ENCODE results near the gene AKAP13.
"Not testable (repeated sequence)": the region's sequence is repeated elsewhere in the genome, so short reads cannot be mapped to it uniquely, and the experiment has no call there.

AKAP13 gene

GRCh38 chr15:85344241-85344640 is 36.2 kb upstream of the AKAP13 start:
- H3K9me3 Mint-ChIP-seq, H3K27ac Mint-ChIP-seq: not testable (repeated sequence)

DNA sequence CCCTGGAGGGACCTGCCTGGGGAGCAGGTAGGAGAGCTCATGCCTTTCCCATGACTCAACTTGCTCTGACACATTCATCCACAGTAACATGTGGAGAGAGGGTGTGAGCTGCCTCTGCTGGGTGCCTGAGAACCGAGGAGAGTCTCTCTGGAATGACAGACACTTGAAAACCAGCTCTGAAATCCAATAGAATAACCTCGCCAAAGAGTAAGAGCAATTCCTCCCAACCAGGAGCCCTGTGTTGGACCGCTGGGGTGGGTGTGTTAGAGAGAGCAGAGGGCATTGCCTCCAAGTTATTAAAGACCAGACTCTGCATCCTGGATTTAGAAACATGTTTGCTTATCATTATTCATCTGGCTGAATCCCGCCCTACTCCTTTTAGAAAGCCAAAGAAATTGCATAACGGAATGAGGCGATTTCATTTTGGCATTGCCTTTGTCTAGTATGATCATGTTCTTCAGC is 35.7 kb upstream of the AKAP13 start:
- not testable (repeated sequence) for H3K9me3 Mint-ChIP-seq; H3K27me3 Mint-ChIP-seq; H3K4me3 Mint-ChIP-seq; H3K36me3 Mint-ChIP-seq (ENCODE audit: low read depth); DNase-seq; H3K27ac Mint-ChIP-seq
- peaks cover 19% of the 10 kb centered on the region for H3K4me1 Mint-ChIP-seq (ENCODE audit: low read depth)

More at GRCh38 chr15:85344241-85344640, 36.2 kb upstream of the AKAP13 start:
- H3K4me1 Mint-ChIP-seq (ENCODE audit: low read depth): peaks cover 19% of the 10 kb centered on the region
- not testable (repeated sequence) for H3K27me3 Mint-ChIP-seq; DNase-seq; H3K4me3 Mint-ChIP-seq; H3K36me3 Mint-ChIP-seq (ENCODE audit: low read depth)

- peaks cover 19% of the 10 kb centered on the region for H3K4me1 Mint-ChIP-seq (ENCODE audit: low read depth)
- H3K9me3 Mint-ChIP-seq; DNase-seq; H3K27me3 Mint-ChIP-seq; H3K36me3 Mint-ChIP-seq (ENCODE audit: low read depth); H3K4me3 Mint-ChIP-seq; H3K27ac Mint-ChIP-seq: not testable (repeated sequence)
Observed at GRCh38 chr15:85345196-85345918, 35.0 kb upstream of the AKAP13 start.

DNA sequence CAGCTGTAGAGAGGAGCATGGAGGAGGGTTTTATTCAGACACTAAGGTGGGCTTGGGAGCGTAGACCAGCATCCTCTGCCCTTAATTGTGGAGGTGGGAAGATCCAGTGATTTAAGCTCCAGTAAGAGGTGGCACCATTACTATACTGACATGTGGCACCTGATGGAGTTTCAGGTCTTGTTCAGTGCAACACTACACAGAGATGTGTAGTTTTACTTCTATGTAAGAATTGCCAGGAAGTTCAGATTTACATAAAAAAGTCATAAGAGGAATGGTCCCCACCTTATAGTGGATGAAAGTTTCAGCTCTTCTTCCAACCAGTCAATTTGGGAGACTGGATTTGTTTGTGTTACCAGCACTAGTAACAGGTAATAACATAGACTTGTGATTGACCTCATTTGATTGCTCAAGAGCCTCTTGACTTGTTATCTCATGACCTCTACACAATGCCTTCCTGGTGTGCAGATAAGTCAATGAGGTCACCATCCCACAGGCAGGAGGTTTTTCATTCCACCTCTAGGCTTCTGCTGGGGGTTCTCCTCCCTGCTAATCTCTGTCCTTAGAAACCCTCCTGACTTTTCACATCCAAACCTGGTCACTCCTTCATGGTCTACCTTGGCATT is 33.8 kb upstream of the AKAP13 start:
- H3K9me3 Mint-ChIP-seq; H3K27me3 Mint-ChIP-seq; H3K27ac Mint-ChIP-seq; DNase-seq; H3K36me3 Mint-ChIP-seq (ENCODE audit: low read depth); H3K4me3 Mint-ChIP-seq: not testable (repeated sequence)
- peaks cover 19% of the 10 kb centered on the region for H3K4me1 Mint-ChIP-seq (ENCODE audit: low read depth)

GRCh38 chr15:85347264-85348047 is 32.9 kb upstream of the AKAP13 start:
- peaks cover 19% of the 10 kb centered on the region for H3K4me1 Mint-ChIP-seq (ENCODE audit: low read depth)
- H3K9me3 Mint-ChIP-seq; DNase-seq; H3K27me3 Mint-ChIP-seq; H3K36me3 Mint-ChIP-seq (ENCODE audit: low read depth); H3K27ac Mint-ChIP-seq; H3K4me3 Mint-ChIP-seq: not testable (repeated sequence)

DNA sequence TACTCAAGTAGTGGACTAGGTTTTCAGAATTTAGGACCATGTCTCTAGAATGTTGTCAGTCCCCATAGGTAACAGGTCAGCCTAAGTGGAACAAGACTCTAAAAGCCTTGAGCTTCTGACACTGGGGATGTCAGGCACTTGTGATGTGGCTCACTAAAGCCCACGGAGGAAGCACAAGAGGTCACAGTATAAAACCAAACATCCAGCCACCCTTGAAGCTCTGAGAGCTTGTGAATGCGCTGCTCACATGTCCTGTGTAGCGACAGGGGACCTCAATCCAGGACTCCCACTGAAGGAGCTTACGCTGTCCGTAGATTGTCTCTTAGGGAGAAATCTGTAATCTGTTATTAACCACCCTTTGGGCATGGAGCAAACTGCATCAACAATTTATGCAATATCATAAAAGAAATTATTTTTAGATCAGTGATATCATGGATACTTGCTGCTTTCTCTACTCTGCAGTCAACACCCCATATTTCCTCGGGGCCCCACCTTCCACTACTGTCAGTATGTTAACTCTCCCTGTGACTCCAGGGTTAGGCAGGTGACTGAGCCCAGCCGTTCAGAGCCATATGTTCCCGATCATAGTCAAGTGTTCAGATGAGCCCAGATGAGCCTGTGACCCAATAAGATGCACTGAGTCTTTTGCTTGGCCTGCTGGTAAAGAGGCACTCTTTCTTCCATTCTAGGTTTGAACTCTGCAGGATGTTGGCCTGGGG is 32.2 kb upstream of the AKAP13 start:
- not testable (repeated sequence) for H3K36me3 Mint-ChIP-seq (ENCODE audit: low read depth); DNase-seq; H3K4me3 Mint-ChIP-seq; H3K27me3 Mint-ChIP-seq; H3K27ac Mint-ChIP-seq; H3K9me3 Mint-ChIP-seq
- H3K4me1 Mint-ChIP-seq (ENCODE audit: low read depth): peaks cover 19% of the 10 kb centered on the region

- not testable (repeated sequence) for H3K36me3 Mint-ChIP-seq (ENCODE audit: low read depth); H3K4me3 Mint-ChIP-seq; DNase-seq; H3K27me3 Mint-ChIP-seq; H3K27ac Mint-ChIP-seq; H3K9me3 Mint-ChIP-seq
- H3K4me1 Mint-ChIP-seq (ENCODE audit: low read depth): peaks cover 17% of the 10 kb centered on the region
Observed at GRCh38 chr15:85349062-85349461, 31.3 kb upstream of the AKAP13 start.

- peaks cover 17% of the 10 kb centered on the region for H3K4me1 Mint-ChIP-seq (ENCODE audit: low read depth)
- no peak overlapping the region for H3K4me3 Mint-ChIP-seq
- no peak for DNase-seq
Observed at GRCh38 chr15:85350395-85350794, 30.0 kb upstream of the AKAP13 start.

DNA sequence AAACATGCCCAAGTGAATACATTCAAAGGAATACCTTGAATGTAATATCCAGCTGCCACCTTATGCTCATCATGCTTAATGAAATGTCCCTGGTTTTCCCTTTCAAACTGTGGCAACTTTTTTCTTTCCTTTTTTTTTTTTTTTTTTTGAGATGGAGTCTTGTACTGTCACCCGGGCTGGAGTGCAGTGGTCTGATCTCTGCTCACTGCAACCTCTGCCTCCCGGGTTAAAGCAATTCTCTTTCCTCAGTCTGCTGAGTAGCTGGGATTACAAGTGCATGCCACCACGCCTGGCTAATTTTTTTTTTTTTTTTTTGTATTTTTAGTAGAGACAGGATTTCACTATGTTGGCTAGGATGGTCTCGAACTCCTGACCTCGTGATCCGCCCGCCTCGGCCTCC is 28.9 kb upstream of the AKAP13 start:
- not testable (repeated sequence) for DNase-seq; H3K4me3 Mint-ChIP-seq; H3K27ac Mint-ChIP-seq; H3K36me3 Mint-ChIP-seq (ENCODE audit: low read depth); H3K27me3 Mint-ChIP-seq; H3K9me3 Mint-ChIP-seq
- peaks cover 15% of the 10 kb centered on the region for H3K4me1 Mint-ChIP-seq (ENCODE audit: low read depth)

More at GRCh38 chr15:85350395-85350794, 30.0 kb upstream of the AKAP13 start:
- H3K9me3 Mint-ChIP-seq: no peaks in the 10 kb centered on the region
- no peak overlapping the region for H3K27ac Mint-ChIP-seq
- no peaks in the 10 kb centered on the region for H3K36me3 Mint-ChIP-seq (ENCODE audit: low read depth)
- H3K27me3 Mint-ChIP-seq: no peaks in the 10 kb centered on the region

- no peak for DNase-seq
- no peaks in the 10 kb centered on the region for H3K27me3 Mint-ChIP-seq
- no peaks in the 10 kb centered on the region for H3K9me3 Mint-ChIP-seq
- peaks cover 17% of the 10 kb centered on the region for H3K4me1 Mint-ChIP-seq (ENCODE audit: low read depth)
- H3K4me3 Mint-ChIP-seq: no peak overlapping the region
- no peaks in the 10 kb centered on the region for H3K36me3 Mint-ChIP-seq (ENCODE audit: low read depth)
- H3K27ac Mint-ChIP-seq: no peak overlapping the region
Observed at GRCh38 chr15:85351965-85352364, 28.4 kb upstream of the AKAP13 start.

DNA sequence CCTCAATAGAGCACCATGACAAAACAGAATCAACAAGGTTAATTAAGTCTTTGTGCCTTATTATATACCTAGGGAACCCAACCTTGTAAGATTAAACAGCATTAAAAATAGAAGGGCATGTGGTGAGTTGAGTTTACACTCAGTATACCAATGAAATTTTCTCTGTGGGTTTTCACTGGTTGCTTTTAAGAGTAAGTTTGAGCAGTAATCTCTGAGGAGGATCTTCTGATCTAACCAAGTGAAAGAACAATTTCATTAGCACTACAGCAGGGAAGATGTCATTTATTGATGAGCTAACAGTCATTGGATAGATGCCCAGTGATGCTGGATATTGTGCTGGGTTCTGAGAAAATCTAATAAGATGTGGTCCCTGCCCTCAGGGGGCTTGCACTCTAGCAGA is 26.9 kb upstream of the AKAP13 start:
- Mint-ChIP-seq H3K27me3 (no peaks in the 10 kb centered on the region), H3K4me1 (ENCODE audit: low read depth) (peaks cover 21% of the 10 kb centered on the region), H3K27ac (no peak overlapping the region), H3K36me3 (ENCODE audit: low read depth) (no peaks in the 10 kb centered on the region), H3K9me3 (no peaks in the 10 kb centered on the region), H3K4me3 (no peak overlapping the region)
- no peak for DNase-seq

DNA sequence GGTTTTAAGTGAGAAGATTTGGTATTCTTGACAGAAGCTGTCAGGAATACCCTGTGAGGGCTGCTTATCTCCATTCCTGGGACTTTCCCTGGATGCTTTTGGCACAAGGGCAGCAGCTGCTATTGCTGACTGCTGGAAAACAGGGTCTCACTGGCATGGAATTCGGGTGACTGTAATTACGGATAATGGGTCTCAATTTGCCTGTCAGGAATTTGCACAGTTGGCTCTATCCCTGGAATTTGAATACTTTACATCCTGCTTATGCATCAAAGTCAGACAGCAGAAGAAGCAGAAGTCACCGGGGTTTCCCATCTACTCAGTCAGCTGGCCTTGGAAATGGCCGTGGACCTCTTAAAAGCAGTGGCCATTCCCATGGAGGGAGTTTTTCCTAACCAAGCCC is 25.9 kb upstream of the AKAP13 start:
- Mint-ChIP-seq H3K27ac (no peak overlapping the region), H3K4me1 (ENCODE audit: low read depth) (peaks cover 21% of the 10 kb centered on the region), H3K9me3 (no peaks in the 10 kb centered on the region), H3K36me3 (ENCODE audit: low read depth) (no peaks in the 10 kb centered on the region), H3K27me3 (no peaks in the 10 kb centered on the region), H3K4me3 (no peak overlapping the region)
- no peak for DNase-seq

DNA sequence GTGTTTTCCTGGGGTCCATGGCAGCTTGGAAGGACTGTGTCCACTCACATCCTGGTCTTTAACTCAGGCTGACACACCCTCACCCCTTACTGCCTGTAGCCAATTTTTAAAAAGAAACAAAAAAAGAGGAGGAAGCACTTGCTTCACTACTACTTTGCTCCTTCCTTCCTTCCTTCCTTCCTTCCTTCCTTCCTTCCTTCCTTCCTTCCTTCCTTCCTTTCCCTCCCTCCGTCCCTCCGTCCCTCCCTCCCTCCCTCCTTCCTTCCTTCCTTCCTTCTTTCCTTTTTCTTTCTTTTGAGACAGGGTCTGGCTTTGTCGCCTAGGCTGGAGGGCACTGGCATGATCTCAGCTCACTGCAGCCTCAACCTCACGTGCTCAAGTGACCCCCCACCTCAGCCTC is 25.5 kb upstream of the AKAP13 start:
- no peak overlapping the region for H3K27ac Mint-ChIP-seq
- no peak for DNase-seq
- no peaks in the 10 kb centered on the region for H3K27me3 Mint-ChIP-seq
- H3K4me1 Mint-ChIP-seq (ENCODE audit: low read depth): peaks cover 21% of the 10 kb centered on the region
- no peak overlapping the region for H3K4me3 Mint-ChIP-seq
- H3K36me3 Mint-ChIP-seq (ENCODE audit: low read depth): no peaks in the 10 kb centered on the region
- no peaks in the 10 kb centered on the region for H3K9me3 Mint-ChIP-seq

GRCh38 chr15:85356276-85356675 is 24.1 kb upstream of the AKAP13 start:
- H3K9me3 Mint-ChIP-seq: no peaks in the 10 kb centered on the region
- no peaks in the 10 kb centered on the region for H3K27me3 Mint-ChIP-seq
- peaks cover 25% of the 10 kb centered on the region for H3K4me1 Mint-ChIP-seq (ENCODE audit: low read depth)
- no peak overlapping the region for H3K27ac Mint-ChIP-seq
- no peaks in the 10 kb centered on the region for H3K36me3 Mint-ChIP-seq (ENCODE audit: low read depth)
- DNase-seq: no peak
- H3K4me3 Mint-ChIP-seq: no peak overlapping the region
